NCI-H146 (cell line): ENCODE results near the gene IRX5.

Experiments
- DNase-seq: peaks from one replicate; lab custom pipeline; 2025; lab: John Stamatoyannopoulos, UW

Gene IRX5

DNA sequence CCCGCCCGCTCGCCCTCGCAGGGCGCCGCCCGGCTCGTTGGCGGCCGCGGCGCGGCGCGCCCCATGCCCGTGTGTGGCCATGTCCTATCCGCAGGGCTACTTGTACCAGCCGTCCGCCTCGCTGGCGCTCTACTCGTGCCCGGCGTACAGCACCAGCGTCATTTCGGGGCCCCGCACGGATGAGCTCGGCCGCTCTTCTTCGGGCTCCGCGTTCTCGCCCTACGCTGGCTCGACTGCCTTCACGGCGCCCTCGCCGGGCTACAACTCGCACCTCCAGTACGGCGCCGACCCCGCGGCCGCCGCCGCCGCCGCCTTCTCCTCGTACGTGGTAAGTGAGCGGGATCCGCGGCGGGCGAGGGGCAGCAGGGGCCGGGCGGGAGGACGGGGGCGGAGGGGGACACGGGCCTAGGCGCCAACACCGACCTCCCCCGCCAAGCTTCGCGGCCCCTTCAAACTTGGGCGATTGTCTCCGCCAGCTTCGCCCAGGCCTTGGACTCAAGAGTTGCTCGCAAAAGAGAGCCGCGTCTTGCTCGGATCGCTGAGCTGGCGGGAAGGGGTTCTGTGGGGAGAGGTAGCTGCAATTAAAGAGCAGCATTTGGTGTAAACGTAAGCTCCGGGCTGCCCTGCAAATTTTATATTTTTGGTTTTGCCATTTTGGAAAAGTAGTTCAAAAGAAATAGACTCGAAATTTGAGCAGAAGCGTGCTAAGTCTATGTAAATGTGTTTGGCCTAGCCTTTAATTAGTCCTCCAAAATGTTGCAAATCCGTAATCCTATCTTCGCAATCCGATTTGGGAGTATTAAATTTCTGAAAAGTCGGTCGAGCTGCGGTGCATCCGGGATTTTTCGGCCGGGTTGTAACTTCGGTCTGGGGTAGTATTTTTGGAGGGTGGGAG is 702 bp downstream of the IRX5 start:
- DNase-seq = peak; percentile 63

GRCh38 chr16:54932021-54932660 is 1.5 kb downstream of the IRX5 start:
- no peak for DNase-seq

DNA sequence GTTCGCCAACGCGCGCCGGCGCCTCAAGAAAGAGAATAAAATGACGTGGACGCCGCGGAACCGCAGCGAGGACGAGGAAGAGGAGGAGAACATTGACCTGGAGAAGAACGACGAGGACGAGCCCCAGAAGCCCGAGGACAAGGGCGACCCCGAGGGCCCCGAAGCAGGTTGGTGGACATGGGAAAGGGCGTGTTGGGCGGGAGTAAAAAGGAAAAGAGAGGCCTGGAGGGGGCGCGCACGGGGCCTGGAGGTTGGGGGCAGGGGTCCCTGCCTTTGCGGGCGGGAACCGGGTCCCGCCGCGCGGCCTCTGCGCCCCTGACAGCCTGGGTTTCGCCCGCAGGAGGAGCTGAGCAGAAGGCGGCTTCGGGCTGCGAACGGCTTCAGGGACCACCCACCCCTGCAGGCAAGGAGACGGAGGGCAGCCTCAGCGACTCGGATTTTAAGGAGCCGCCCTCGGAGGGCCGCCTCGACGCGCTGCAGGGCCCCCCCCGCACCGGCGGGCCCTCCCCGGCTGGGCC is 2.1 kb downstream of the IRX5 start:
- no peak for DNase-seq

DNA sequence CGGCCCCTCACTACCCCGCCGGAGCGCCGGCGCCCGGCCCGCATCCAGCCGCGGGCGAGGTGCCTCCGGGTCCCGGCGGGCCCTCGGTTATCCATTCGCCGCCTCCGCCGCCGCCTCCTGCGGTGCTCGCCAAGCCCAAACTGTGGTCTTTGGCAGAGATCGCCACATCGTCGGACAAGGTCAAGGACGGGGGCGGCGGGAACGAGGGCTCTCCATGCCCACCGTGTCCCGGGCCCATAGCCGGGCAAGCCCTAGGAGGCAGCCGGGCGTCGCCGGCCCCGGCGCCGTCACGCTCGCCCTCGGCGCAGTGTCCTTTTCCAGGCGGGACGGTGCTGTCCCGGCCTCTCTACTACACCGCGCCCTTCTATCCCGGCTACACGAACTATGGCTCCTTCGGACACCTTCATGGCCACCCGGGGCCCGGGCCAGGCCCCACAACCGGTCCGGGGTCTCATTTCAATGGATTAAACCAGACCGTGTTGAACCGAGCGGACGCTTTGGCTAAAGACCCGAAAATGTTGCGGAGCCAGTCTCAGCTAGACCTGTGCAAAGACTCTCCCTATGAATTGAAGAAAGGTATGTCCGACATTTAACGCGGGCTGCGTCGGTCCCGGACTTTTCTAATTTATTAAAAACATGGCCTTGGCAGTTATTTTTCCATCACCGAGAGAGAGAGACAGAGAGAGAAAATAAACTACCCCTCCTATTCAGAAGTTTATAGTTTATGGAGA is 2.8 kb downstream of the IRX5 start:
- no peak for DNase-seq

- DNase-seq = no peak
These were observed 4.0 kb downstream of the IRX5 start for GRCh38 chr16:54934481-54935265.

DNA sequence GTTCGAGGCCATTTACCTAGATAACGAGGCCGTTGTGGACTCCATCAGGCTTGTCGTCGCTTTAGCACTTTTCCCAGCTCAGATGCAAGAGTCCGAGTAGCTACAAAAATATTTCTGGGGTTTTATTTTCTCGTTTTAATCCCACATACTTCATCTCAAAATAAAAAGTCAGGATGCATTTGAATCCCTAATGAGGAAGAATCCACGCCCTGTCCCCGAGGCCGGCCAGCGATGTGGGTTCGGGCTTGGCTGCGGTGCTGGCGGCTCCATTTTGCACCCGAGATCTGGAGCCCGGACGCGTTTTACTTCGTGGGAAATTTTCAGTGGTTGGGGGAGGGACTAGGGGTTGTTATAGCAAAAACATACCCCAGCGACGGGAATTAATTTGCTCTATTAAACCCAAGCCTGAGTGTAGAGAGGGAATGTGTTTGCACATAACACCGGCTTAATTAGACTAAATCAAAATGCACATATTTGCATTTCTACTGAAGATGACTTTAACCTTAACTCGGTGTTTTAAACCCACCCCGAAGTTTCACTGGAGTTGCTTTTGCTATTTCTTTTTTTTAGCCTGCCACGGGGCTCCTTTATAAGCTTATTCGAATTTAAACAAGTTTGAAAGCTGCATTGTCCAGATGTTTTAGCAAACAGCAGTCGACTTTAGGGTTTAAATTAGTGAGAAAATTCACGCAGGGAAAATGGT is 4.8 kb downstream of the IRX5 start:
- DNase-seq = no peak

GRCh38 chr16:54936201-54936978 is 5.7 kb downstream of the IRX5 start:
- no peak for DNase-seq

DNA sequence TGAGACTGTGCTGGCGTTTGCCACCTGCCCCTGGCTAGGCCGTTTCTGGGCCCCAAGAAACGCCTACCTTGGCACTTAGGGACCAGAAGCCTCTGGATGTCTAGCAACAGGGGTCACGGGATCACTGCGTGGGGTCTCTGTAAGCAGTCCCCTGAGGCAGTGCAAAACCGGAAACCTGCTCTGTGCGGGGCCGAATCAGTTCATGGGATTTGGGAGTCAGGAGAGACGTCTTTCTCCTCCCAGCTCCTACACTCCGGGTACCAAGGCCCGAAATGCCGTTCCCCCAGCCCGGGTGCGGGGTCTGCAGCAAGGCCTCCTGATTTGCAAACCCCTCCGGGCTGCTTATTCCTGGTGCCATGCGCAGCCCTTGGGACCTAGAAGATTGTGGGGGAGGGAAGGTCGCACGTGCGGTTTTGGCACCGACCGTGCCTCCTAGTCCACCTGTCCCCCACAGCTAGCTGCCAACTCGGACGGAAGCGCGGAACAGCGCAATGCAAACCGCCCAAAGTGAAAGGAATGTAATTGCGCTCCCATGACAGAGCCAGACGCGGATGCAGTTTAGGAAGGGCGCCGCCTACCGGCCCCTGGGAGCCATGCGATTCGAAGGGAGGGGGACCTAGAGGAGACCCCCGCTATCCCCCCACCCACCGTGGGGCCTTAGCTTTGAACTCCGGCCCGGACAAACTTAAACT is 6.5 kb downstream of the IRX5 start:
- DNase-seq = no peak

- DNase-seq = no peak
These were observed 7.1 kb downstream of the IRX5 start for GRCh38 chr16:54937671-54938211.

DNA sequence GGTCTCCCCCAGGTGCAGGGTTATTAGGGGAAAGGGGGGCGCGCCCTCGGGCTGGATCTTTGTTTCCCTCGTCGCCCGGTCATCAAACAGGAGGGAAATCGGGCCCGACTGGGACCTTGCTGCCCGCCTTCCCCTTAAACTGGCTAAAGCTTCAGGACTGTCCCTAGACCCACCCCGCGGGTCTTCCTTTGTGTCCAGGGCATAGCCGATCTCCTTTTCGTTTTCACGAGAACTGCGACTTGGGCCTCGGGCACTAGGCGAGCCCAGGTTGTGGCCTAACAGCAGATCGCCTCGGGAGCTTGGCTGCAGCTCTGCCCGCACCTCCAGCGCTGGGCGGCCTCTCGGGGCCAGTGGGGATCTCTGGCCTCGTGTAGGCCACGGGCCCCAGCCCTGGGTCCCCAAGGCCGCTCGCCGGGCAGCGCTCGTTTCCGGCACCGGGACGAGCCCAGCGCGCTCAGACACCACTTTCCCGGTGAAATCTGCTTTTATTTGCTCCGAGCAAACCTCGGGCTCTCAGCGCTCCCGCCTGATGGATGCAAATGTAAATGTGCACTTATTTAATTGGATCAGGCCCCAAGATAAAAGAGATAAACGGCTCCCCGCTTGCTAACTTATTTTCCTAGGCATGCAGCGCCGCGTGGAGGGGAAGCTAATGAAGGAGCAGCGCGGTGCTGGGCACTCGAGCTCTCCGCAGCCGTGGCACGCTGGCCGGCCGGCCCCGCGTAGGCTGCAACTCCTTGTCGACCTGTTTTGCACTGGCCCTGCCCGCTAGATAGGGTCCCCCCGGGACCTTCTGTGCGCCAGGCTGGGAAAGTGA is 7.8 kb downstream of the IRX5 start:
- no peak for DNase-seq

- DNase-seq = no peak
These were observed 8.3 kb downstream of the IRX5 start for GRCh38 chr16:54939029-54939346.

- DNase-seq = no peak
These were observed 9.0 kb downstream of the IRX5 start for GRCh38 chr16:54939510-54940278.

DNA sequence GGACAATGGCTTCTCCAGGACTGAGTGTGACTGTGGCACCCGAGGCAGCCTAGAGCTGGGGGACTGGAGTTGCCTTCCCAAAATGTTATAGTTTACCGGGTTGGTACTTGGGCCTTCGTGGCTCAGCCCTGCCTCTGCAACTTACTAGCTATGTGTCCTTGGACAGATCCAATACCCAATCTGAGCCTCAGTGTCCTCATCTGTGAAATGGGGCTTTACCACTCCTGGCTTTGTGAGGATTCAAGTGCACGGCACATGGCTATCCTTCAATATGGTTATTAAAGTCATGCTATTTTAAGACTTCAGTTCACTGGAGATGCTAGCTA is 9.6 kb downstream of the IRX5 start:
- DNase-seq = no peak

- DNase-seq = no peak
These were observed 11.8 kb downstream of the IRX5 start for GRCh38 chr16:54942353-54942943.

GRCh38 chr16:54944002-54944401 is 13.3 kb downstream of the IRX5 start:
- DNase-seq = no peak

- no peak for DNase-seq
These were observed 14.4 kb downstream of the IRX5 start for GRCh38 chr16:54945063-54945462.

GRCh38 chr16:54946909-54947308 is 16.2 kb downstream of the IRX5 start:
- DNase-seq = no peak

DNA sequence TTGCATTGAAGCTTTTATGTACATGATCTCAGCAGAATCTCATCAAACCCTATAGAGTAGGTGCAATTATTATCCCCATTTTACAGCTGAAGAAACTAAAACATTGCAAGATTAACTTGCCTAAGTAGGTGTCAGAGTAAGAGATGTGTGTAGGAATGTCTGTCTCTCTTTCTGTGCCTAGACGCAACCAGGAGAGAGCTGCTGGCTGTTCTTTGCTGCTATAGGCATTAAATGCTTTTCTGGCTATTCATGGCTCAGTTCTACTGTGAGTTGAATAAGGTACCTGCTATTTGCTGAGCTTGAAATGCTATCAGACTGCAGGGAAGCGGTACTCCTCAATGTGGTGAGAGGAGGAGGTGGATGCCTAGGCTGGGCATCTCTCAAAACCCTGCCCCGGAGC is 17.0 kb downstream of the IRX5 start:
- DNase-seq = no peak
